HG03097 (cell line): ENCODE measurements around the gene SNX20.

Source experiments
- ATAC-seq: cut with Tn5 transposase; IDR thresholded peaks from one replicate; pipeline ENCODE4 v1.9.1; 2021; ENCODE audit not compliant: unreplicated experiment, low FRiP score

SNX20 gene

DNA sequence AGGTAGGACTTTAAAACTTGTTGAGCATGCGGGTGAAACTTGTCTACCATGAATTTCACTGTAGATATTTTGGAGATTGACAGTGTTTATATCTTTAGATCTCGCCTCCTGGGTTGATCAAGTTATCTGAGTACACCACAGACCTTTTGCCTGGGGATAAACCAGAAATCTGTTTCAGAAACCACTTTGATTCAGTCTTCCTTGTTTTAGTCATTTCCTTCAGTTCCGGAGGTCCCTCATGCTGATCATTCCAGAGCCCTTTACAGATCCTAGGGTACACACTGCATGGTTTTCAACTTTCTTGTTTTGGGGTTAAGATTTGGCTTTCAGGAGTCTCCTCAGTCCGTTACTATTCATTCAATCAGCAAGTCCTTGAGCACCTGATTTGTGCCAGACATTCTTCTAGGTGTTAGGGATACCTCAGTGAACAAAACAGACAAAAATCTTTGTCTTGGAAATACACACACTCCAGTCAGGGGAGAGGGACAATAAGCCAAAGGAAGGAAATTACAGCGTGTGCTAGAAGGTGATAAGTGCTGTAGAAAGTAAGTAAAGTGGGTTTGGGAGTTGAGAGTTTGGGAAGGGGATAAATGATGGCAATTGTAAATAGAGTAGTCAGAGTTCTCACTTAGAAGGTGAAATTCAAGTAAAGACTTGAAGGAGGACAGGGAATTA lies 24.5 kb upstream of the SNX20 start:
- no peak for ATAC-seq

DNA sequence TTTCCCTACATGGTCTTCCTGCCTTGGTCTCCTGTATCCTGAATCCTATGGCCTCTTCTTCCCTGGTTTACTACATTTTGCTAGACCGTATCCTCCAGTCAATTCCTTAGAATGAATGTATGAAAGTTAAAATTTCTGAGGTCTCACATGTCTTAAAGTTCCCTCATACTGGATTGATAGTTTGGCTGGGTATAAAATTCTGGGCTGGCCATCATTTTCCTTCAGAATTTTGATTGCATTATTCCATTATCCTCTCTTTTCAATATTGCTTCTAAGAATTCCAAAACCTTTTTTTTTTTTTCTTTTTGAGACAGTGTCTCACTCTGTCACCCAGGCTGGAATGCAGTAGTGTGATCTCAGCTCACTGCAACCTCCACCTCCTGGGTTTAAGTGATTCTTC lies 23.1 kb upstream of the SNX20 start:
- no peak for ATAC-seq

DNA sequence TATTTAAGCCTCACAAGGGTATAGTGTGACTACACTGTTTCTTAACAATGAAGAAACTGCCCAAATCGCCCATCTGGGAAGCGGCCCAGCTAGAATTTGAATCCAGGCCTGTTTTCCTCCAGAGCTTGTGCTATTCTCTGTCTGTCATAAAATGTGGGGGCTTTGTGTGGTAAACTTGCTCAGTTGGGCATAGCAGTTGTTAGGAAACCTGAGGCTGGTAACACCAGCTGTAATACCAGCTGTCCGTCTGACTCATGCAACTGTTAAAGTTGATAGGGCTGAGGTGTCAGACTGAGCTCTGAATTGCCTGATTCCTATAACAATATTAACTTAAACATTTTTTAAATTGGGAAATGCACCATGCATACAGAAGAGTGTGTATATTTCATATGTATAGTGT lies 21.6 kb upstream of the SNX20 start:
- no peak for ATAC-seq

DNA sequence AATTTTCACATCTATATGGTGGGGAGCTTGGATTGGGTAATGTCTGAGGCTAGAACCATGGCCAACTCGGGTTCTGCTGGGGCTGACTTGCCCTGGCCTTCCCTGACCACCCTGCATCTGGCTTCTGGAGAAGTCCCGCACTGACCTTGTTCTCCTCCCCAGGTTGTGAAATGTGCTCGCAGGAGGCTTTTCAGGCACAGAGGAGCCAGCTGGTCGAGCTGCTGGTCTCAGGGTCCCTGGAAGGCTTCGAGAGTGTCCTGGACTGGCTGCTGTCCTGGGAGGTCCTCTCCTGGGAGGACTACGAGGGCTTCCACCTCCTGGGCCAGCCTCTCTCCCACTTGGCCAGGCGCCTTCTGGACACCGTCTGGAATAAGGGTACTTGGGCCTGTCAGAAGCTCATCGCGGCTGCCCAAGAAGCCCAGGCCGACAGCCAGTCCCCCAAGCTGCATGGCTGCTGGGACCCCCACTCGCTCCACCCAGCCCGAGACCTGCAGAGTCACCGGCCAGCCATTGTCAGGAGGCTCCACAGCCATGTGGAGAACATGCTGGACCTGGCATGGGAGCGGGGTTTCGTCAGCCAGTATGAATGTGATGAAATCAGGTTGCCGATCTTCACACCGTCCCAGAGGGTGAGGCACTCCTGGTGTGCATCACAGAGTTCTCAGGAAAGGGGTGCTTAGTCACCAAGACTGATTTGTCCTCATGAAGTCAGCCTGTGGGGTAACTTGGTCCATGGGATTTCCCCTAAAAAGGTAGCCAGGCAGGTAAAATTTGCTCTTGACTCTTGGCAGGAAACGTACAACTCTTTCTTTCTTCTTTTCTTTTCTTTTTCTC lies 18.4 kb upstream of the SNX20 start:
- no peak for ATAC-seq

DNA sequence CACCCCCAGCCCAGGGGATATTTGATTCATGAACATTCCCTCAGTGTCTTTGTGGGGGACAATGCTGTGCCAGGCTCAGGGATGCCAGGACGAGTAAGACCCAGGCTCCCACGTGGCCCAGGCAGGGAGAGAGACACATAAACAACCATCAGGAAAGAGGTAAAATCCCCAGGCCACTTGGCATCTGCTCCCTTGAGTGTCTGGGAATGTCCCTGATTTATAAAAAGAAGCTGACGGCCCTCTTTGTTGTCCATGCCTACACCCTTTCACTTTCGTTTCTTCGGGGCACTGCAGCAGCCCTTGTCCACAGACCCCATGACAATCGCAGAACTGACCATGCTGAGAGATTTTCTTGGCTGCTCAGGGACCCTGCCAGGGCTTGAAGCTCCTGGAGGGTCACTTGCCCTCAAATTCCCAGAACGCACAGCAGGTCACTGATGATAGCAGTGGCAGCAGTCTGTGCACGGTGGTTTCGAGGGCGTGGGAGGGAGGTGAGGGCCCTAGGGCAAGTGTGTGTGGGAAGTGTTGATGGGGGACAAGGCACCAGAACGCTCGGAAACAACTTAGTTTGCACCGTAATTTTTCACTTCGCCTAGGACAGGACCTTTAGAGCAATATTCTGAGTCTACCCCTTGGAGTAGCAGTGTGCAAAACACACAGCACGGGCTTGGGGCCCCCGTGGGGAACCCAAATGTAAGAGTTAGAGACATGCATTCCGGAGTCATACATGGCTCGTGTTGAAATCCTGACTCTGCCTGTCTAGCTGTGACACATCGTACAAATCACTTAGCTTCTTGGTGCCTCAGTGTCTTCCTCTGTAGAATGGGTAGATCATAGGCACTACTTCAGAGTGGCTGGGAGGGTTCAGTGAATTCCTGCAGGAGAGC lies 17.0 kb upstream of the SNX20 start:
- ATAC-seq = peak; percentile 44

DNA sequence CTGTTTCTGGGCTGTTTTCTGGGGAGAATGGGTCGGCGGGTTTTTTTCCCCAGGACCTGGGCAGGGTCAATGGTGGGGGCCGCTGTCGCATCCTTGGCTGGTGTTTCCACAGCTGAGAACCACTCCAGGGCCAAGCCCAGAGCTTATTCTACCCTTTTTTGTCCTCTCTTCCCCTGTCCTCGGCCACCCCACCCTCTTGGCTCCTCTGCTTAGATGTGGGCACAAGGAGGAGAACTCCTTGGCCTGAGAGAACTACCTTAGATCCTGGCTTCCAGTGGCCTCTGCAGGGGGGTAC lies 16.3 kb upstream of the SNX20 start:
- no peak for ATAC-seq

DNA sequence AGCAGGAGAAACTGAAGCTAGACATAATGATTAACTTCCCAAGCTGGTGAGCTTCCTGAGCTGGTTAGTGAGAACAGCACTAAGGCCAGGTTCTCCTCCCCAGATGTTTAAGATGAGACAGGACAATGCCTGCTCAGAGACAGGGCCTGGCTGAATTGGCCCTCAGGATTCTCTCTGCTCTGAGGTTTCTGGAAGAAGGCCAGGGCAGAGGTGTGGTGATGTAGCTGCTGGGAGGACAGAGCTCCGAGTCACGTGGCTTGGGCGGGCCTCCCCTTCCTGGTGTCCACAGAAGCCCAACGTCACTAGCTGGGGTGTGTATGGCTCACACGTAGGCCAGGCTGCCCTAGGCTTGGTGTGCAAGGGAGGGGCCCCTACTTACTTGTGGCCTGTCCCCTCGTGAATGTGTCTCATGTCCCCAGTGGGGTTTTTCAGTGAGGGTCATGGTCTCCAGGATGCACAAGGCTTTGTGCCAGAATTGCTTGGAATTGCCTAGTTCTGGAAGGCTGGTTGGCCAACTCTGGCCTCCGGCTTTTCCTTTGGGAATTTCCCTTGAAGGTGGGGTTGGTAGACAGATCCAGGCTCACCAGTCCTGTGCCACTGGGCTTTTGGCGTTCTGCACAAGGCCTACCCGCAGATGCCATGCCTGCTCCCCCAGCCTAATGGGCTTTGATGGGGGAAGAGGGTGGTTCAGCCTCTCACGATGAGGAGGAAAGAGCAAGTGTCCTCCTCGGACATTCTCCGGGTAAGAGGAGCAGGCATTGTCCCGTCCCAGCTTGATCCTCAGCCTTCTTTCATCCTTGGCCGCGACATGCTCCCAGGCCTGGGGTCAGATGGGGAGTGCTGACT lies 15.7 kb upstream of the SNX20 start:
- ATAC-seq = peak; percentile 32

DNA sequence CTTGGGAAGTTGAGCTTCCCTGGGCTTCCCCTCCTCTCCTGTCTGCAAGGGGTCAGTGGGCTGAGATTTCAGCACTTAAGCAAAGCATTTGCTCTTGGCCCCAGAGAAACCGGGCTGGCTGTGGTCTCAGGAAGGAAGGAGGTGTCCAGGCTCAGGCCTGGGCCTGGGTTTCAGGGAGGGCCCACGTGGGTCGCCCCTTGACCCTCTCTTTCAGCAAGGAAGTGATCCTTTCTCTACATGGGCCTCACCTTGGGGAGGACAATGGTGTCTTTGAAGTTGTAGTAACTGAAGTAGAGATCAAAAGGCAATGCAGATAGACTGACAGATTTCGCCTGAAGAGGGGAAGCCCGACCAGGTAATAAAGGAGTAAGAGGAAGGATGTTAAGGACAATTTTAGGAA lies 15.0 kb upstream of the SNX20 start:
- ATAC-seq = peak; percentile 41

DNA sequence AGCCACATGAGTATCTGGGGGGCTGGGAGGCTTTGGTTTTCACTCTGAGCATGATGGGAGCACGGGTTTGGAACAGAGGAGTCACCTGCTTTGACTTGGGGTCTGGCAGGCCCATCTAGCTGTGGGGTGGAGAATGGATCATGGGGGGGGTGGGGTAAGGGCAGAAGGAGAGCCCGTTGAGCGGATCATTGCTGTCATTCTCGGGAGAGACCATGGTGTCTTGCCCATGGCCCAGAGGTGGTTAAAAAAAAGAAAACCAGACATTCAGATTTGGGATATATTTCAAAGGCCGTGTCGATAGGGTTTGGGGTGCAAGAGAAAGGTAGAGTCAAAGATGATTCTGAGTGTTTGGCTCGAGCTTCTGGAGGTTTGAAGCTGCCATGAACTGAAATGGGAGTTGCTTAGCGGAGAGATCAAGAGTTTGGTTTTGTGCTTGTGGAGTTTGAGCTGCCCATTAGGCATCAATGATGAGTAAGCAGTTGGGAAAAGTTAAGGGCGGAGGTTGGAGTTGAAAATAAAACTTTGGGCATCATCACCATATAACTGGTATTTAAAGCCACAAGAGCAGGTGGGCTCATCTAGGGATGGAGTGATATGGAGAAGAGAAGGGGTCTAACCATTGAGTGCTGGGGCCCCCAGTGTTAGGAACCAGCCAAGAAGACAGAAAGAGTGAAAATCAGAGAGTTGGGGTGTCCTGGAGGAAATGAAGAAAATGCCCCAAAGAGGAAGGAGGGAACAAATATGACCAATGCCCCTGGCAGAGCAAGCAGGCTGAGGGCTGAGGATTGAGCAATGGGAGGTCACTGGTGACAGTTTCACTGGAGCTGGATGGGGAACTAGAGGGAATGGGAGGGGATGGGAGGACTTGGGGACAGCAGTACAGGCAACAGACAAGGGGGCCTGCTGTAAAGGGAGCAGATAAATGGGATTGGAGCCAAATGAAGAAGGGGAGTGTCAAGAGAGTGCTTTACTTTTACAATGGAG lies 14.2 kb upstream of the SNX20 start:
- ATAC-seq = no peak

DNA sequence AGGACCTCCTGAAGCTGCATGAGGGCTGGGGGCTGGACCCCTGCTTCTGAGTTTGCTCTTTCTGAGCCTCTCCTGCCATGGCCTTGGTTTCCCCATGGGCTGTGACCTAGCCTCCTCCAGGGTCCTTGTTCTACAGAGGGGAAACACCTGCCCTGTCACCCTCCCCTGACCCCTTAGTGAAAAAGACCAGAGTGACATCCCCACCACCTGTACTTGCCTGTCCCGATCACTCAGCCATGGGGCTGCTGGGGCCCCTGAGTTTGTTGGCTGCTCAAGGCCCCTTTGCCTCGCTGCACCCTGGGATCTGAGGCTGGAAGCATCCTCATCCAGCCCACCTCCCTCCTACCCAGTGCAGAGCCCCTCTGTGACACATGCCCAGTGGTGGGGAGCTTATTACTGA lies 13.1 kb upstream of the SNX20 start:
- ATAC-seq = no peak

DNA sequence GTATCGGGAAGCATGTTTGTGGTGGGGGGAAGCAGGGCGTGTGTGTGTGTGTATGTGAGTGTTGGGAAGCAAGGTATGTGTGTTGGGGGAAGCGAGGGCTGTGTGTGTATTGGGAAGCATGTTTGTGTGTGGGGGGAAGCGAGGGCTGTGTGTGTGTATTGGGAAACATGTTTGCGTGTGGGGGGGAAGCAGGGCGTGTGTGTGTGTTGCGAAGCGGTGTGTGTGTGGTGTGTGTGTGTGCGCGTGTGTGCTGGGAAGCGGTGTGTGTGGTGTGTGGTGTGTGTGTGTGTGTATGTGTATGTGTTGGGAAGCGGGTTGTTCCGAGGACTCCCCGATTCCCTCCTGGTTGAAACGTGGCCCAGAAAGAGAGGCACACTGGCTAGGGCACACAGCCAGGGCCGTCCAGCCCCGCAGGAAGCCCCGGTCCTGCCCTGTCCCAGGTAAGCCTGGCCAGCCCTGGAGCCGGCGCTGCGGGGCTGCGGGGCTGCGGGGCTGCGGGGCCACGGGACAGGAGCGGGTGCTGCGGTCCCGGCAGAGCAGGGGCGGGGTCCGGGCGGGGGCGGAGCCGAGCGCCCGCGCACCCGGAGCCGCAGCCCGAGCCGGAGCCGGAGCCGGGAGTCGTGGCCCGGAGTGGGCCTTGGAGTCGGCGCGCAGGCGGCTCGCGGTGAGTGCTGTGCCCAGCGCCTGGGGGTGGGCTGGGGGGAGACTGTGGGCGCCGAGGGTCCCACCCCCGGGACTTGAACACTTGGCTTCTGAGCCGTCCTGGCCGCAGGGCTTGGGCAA lies 12.1 kb upstream of the SNX20 start, which contains the start of gene NOD2:
Gene NOD2 (plus strand): TSS at position 608 of the 783 bp plus-strand sequence. CDS start 5,890 bp downstream, outside the sequence.
- no peak for ATAC-seq

DNA sequence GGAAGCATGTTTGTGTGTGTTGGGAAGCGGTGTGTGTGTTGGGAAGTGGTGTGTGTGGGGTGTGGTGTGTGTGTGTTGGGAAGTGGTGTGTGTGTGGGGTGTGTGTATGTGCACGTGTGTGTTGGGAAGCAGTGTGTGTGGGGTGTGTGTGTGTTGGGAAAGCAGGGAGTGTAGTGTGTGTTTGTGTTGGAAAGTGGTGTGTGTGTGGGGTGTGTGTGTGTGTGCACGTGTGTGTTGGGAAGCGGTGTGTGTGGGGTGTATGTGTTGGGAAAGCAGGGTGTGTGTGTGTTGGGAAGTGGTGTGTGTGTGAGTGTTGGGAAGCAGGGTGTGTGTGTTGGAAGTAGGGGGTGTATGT lies 11.5 kb upstream of the SNX20 start:
- no peak for ATAC-seq

DNA sequence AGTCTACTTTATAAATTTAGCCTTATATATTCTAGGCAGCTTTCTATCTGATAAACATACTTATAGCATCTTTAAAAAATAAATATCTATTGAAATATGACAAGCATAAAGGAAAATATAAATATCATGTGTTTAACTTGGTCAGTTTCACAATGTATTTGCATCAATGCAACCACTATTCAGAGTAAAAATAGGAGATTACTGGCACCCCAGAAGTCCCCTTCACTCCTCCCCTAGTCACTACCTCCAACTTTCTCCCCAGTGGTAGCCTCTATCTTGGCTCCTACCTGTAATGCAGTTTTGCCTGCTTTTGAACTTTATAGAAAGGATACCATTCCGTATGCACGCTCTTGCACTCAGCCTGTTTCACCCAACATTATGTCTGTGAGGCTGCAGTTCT lies 9.1 kb upstream of the SNX20 start:
- ATAC-seq = no peak

DNA sequence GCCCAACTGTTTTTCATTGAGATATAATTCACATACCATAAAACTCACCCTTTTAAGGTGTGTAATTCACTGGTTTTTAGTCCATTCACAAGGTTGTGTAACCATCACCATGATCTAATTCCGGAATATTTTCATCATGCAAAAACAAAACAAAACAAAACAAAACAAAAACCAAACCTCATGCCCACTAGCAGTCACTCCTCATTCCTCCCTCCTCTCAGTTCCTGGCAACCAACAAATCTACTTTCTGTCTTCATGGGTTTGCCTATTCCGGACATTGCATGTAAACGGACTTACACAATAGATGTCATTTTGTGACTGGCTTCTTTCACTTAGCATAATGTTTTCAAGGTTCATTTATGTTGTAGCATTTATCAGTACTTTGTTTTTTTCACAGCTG lies 7.8 kb upstream of the SNX20 start:
- ATAC-seq = no peak

DNA sequence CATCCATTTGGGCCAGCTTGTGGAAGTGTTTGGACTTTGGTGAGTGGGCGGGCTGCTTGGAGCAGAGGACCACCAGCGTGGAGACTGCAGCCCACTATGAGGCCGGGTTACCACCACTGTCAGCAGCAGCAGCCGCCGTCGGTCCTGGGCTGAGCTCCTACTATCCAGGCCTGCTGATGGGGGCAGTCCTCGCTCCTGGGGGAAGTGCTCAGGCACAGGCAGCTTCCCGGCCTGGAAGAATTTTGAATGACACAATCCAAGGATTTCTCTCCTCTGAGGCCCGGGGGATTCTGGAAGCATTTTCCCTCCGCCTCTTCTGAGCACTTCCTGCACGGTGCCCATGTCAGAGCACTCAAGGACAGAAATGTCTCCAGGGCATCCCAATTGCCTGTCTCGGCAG lies 7.0 kb upstream of the SNX20 start:
- ATAC-seq = no peak

DNA sequence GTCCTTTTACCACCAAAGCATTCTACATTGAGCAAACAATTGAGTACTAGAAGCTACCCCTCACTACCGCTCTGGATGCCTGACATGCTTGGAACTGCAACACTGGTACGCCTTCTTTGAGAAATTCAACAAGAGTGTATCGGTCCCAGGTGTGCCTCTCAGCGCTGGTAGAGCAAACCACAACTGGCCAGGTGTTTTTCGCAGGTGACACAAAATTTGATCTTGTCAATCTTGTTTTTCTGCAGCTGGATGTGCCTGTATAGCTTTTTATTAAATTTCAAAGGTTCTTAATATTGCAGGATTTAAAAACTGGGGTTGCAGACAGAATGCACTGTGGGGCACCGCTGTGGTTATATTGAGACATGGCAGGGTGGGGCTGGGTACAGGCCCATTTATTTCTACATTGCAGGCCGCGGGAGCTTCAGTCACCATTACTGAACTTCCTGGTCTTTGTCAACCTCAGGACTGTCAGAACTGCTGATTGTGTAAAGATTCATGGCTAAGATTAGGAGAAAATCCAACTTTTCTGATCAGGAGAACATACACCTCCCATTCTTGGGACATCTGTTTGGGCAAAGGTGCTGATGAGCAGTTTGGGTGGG lies 4.5 kb upstream of the SNX20 start:
- no peak for ATAC-seq

DNA sequence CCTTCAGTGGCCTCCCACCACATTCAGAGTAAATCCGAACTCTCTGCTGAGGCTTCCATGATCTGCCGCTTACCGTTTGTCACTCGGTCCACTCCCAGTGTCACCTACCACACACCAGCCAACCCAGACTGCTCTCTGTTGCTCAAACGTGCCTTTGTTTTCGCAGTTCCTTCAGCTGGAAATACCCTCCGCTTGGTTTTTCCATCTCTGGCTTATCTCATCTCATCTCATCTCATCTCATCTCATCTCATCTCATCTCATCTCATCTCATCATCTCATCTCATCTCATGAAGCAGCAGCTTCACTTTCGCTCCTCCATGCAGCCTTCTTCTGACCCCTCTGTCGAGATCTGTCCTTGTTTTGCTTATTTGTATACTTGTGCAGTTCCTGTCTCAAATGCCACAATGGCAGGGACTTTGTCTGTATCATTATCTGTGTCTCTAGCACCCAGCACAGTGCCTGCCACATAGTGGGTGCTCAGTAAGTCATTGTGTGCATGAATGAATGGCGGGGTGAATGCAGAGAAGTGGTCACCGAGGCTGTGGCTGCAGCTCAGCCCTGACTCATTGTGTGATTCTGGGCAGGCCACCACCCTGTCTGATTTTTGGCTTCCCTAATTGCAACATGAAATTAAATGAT lies 3.8 kb upstream of the SNX20 start:
- no peak for ATAC-seq
